Keratinocyte (primary cell): ENCODE measurements around the gene SFRP2.

Experiments
- EZH2 ChIP-seq: IDR thresholded peaks from one replicate; pipeline ENCODE4 v1.6.1; 2012; ENCODE audit warnings: inconsistent platforms, mild to moderate bottlenecking, low read length, moderate library complexity
- TF ChIP-seq, protein P1 (sequence below), 3 experiments: IDR thresholded peaks in 1 of 3; conservative IDR thresholded peaks in 1 of 3; optimal IDR thresholded peaks in 1 of 3; 2 replicates in 2 of 3; 3 replicates in 1 of 3; pipeline versions ENCODE3 to v1.5.1; 2011; ENCODE audit warnings: low read length in 3 of 3, mild to moderate bottlenecking in 3 of 3, moderate library complexity in 2 of 3, control low read depth in 1 of 3, inconsistent platforms in 1 of 3; ENCODE audit not compliant: insufficient read depth in 2 of 3; ENCODE audit errors: extremely low read depth in 1 of 3

DNA sequence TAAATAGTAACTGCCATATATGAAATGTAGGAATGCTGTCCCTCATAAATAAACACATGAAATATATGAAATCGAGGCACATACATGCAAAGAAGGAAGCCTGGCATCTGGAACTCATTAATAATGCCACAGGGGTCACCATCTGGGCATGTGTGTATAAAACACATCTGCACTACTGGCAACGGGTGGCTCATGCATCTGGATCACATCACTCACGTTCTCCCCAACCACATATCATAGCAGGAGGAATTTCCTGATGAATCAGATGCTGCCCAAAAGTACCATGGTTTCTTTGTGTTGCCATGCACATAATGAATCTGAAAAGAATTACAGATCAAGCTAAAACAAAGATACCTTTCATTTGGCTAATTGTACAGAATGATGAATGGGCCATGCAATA is 57.6 kb downstream of the SFRP2 start:
- TF ChIP-seq, protein P1, sequence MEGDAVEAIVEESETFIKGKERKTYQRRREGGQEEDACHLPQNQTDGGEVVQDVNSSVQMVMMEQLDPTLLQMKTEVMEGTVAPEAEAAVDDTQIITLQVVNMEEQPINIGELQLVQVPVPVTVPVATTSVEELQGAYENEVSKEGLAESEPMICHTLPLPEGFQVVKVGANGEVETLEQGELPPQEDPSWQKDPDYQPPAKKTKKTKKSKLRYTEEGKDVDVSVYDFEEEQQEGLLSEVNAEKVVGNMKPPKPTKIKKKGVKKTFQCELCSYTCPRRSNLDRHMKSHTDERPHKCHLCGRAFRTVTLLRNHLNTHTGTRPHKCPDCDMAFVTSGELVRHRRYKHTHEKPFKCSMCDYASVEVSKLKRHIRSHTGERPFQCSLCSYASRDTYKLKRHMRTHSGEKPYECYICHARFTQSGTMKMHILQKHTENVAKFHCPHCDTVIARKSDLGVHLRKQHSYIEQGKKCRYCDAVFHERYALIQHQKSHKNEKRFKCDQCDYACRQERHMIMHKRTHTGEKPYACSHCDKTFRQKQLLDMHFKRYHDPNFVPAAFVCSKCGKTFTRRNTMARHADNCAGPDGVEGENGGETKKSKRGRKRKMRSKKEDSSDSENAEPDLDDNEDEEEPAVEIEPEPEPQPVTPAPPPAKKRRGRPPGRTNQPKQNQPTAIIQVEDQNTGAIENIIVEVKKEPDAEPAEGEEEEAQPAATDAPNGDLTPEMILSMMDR (optimal IDR thresholded peaks at IDR 0.05 in 1 of 3, IDR thresholded peaks at IDR 0.05 in 1 of 3, conservative IDR thresholded peaks at IDR 0.05 in 1 of 3; ENCODE audit: extremely low read depth in 1 of 3, insufficient read depth in 2 of 3, low read length in 3 of 3), result no peak
- no peak for TF ChIP-seq EZH2
